Measurements from ENCODE around the gene APC2.

APC2 gene

DNA sequence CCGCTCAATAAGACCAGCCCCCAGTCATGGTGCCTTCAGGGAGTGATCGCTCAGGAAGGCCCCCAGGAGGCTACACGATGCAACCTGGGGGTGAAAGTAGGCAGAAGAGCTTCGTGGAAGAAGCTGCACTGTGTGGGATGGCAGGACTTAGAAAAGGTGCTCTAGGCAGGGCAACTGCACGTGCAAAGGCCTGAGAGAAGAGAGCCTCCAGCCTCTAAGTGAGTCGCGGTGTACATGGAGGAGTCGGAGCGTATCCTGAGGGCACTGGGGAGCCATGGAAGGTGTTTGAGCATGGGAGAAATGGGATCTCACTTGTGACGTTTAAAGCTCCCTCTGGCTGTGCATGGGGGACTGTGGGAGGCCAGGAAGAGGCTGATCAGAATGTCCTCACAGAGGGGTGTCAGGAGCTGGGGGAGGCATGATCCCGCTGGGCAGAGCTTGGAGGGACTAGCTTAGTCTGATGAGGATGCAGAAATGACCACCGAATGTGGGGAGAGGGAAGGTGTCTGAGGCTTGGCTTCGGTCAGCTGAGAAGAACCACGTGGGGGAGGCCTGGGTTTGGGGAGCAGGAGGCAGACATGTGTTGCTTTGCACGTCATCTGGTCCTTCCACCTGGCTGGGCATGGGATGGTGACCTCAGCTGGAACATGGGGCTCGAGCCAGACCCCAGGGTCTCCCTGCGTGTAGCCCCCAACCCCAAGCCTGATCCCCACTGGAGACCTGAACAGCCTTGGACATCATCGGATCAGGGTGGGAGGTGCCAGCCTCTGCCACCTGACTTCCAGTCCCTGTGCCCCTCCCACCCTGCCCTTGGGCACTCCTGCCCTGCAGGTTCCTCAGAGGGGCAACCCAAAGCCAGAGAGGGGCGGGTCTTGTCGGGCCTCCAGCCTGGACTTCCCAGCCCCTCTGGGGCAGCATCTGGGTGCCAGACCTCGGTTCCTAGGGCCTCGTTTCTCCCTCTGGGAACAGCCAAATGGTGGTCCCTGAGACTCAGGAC is 1.1 kb downstream of the APC2 start:
- DNase-seq: no peak

DNA sequence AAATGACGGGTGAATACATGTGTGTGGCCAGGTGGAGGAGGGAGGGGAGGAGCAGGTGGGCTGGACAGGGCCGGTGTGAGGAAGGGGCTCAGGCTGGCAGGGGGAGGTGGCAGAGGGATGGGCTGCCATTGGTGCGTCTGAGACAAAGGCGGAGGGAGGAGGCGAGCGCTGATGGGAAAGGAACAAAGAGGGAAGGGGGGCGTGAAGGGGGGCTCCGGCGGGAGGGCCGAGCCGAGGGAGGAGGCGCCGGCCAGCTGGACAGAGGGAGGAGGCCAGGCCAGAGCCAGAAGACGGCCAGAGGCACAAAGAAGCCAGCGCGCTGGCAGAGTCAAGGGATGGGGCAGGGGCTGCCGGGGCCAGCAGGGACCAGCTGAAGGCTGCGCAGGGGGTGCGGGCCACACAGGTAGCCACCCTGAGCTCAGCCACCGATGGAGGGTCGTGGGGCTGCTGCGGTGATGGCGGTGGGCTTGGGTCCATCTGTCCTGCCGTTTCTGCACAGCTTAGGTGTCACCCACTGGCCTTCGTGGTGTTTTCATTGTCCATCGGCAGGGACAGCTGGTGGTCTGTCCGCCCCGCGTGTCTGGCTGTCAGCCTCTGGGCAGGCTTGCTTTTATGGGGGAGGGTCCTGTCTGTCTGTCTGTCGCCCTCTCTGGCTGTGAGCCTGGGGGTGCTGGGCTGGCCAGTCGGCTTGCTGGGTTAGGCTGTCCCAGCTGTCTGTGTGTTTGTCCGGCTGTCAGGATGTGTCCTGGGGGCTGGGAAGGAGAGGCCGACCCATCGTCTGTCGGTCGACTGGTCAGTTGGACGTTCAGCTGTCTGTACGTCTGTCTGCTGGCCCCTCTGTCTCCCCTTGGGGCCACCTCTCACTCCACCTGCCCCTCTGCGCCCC is 2.2 kb downstream of the APC2 start:
- DNase-seq: no peak

GRCh38 chr19:1452802-1453524 is 3.0 kb downstream of the APC2 start:
- DNase-seq: no peak

DNA sequence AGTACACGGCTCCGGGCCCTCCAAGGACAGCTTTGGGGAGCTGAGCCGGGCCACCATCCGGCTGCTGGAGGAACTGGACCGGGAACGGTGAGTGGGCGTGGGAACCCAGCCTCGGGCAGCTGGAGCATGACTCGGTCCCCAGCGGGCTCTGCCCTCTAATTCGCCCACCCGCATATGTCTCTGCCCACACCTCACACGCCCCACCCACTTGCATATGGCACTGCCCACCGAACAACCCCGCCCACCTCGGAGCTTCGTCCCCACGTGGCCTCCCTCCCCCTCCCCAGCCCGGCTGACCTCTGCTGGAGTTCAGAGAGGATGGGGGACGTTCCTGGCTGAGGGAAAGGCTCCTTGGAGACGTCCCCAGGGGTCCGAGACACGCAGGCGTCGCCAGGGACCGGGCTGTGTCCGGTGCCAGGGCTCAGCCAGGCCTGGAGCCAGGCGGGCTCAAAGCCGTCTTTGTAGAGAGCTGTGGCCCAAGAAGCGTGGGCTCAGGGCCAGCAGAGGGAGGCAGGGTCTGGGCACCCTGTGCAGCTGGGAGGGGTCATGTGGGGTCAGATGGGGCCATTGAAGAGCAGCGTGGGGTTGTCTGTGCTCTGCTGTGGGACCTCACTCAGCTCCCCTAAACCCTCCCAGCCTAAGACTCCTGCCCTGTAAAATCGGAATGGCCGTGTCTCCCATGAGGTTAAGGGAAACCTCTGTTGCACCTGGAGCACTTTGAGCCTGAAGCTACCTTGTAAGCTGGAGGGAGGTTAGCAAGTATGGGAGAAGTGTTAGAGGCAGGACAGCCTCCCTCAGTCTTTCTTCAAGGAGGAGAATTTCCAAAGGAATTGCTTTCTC is 3.8 kb downstream of the APC2 start:
- DNase-seq: no peak

DNA sequence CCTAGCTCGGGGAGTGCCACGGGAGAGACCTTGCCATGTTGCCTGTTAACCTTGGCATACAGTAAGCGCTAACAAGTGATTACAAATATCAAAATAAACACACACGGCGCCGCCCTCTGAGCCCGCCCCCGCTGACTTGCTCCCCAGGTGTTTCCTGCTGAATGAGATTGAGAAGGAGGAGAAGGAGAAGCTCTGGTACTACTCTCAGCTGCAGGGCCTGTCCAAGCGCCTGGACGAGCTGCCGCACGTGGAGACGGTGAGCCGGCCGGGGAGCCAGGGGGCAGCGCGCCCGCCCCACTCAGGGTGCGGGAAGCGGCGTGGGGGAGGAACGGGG is 5.0 kb downstream of the APC2 start:
- no peak for DNase-seq

- DNase-seq: peak; percentile 79
Observed at GRCh38 chr19:1455336-1456120, 5.6 kb downstream of the APC2 start.

GRCh38 chr19:1456121-1456900 is 6.4 kb downstream of the APC2 start:
- DNase-seq: no peak

- DNase-seq: no peak
Observed at GRCh38 chr19:1457031-1457739, 7.3 kb downstream of the APC2 start.

DNA sequence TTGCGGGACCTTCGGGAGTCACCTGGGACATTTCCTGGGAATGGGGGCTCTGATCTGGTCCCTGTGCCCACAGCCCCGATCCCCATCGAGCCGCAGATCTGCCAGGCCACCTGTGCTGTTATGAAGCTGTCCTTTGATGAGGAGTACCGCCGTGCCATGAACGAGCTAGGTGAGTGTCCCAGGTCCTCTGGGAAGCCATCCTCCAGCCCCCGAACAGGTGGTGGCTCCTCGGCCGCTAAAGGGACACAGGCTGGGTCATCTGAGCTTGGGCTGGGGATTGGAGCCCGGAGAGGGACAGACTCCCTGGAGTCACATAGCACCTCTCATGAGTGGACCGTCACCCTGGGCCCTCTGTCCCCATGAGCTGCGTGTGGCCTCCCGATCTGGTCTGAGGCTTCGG is 8.0 kb downstream of the APC2 start:
- no peak for DNase-seq

- no peak for DNase-seq
Observed at GRCh38 chr19:1459479-1459878, 9.6 kb downstream of the APC2 start.

GRCh38 chr19:1460033-1460995 is 10.4 kb downstream of the APC2 start:
- no peak for DNase-seq

- no peak for DNase-seq
Observed at GRCh38 chr19:1461862-1462261, 11.9 kb downstream of the APC2 start.

GRCh38 chr19:1465191-1466016 is 15.5 kb downstream of the APC2 start:
- peak; percentile 54 for DNase-seq

DNA sequence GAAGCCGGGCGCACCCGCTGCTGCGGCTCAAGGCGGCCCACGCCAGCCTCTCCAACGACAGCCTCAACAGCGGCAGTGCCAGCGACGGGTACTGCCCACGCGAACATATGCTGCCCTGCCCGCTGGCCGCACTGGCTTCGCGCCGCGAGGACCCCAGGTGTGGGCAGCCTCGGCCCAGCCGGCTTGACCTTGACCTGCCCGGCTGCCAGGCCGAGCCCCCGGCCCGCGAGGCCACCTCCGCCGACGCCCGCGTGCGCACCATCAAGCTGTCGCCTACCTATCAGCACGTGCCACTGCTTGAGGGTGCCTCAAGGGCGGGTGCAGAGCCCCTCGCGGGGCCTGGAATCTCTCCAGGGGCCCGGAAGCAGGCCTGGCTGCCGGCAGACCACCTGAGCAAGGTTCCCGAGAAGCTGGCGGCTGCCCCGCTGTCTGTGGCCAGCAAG is 16.1 kb downstream of the APC2 start:
- DNase-seq: no peak

DNA sequence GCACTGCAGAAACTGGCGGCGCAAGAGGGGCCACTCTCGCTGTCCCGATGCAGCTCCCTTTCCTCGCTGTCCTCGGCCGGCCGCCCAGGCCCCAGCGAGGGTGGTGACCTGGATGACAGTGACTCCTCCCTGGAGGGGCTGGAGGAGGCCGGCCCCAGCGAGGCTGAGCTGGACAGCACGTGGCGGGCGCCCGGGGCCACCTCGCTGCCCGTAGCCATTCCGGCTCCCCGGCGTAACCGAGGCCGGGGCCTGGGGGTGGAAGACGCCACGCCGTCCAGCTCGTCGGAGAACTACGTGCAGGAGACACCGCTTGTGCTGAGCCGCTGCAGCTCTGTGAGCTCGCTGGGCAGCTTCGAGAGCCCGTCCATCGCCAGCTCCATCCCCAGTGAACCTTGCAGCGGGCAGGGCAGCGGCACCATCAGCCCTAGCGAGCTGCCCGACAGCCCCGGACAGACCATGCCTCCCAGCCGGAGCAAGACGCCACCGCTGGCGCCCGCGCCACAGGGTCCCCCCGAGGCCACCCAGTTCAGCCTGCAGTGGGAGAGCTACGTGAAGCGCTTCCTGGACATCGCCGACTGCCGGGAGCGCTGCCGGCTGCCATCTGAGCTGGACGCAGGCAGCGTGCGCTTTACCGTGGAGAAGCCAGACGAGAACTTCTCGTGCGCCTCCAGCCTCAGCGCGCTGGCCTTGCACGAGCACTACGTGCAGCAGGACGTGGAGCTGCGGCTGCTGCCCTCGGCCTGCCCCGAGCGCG is 16.7 kb downstream of the APC2 start:
- DNase-seq: no peak

- DNase-seq: no peak
Observed at GRCh38 chr19:1467215-1467489, 17.2 kb downstream of the APC2 start.
